BE2C (cell line): ENCODE measurements around the gene STK16.
A peak's percentile ranks its signal among the peaks of the same experiment; 100 is the strongest.

Source experiments
- DNase-seq: peaks from one replicate; pipeline ENCODE4 v3.0.0-alpha.2; 2020
- H3K27me3 ChIP-seq: fragments of 250-450 bp; sonication (Bioruptor Pico); 2 replicates; pipeline ENCODE4 v1.5.1; 2020; ENCODE audit warnings: mild to moderate bottlenecking
- H3K36me3 ChIP-seq: fragments of 250-450 bp; sonication (Bioruptor Pico); 2 replicates; pipeline ENCODE4 v1.5.1; 2020; ENCODE audit warnings: mild to moderate bottlenecking
- H3K4me1 ChIP-seq: fragments of 250-450 bp; sonication (Bioruptor Pico); 2 replicates; pipeline ENCODE4 v1.5.1; 2020
- H3K4me3 ChIP-seq: 2 replicates; pipeline ENCODE4 v1.5.1; 2011; ENCODE audit warnings: low read depth, low read length
- H3K9me3 ChIP-seq: fragments of 250-450 bp; sonication (Bioruptor Pico); 2 replicates; pipeline ENCODE4 v1.5.1; 2020
- TF ChIP-seq, protein P1 (sequence below): IDR thresholded peaks from 2 replicates; pipeline ENCODE4 v1.5.1; 2012; ENCODE audit warnings: mild to moderate bottlenecking, low read depth, low read length

STK16 gene

DNA sequence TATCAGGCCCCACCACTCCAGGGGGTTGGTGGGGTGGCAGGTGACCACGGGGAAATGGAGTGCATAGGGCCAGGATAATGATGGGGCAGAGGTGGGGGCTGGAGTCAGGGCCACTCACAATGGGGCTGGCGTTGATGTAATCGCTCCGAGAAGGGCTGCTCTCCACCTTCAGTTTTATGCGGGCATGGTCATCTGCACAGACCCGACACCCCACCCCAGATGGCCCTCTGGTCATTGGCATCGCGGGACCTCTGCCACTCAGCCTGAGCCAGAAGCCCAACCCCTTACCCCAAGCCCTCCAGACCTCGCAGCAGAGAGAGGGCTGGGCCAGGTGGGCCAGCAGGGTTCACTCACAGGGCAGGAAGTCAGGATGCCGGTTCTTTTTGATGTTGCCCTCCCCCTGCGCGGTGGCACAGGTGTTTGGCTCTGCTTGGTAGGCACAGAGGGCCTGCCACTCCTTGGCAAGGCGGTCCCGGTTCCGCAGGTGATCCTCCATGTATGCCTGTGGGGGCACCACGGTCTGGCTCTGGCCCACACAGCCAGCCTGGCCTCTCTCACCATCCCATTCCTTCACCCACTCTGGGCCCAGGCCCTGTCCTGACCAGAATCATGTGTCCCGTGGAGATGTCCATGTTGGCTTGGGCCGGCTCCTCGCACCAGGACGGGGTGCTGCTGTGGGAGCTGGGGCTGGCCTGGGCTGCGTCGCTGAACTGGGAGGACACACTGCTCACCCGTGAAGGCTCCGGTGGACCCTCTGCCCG, 51.5 kb downstream of the STK16 start:
- no peak for DNase-seq
- TF ChIP-seq, protein P1, sequence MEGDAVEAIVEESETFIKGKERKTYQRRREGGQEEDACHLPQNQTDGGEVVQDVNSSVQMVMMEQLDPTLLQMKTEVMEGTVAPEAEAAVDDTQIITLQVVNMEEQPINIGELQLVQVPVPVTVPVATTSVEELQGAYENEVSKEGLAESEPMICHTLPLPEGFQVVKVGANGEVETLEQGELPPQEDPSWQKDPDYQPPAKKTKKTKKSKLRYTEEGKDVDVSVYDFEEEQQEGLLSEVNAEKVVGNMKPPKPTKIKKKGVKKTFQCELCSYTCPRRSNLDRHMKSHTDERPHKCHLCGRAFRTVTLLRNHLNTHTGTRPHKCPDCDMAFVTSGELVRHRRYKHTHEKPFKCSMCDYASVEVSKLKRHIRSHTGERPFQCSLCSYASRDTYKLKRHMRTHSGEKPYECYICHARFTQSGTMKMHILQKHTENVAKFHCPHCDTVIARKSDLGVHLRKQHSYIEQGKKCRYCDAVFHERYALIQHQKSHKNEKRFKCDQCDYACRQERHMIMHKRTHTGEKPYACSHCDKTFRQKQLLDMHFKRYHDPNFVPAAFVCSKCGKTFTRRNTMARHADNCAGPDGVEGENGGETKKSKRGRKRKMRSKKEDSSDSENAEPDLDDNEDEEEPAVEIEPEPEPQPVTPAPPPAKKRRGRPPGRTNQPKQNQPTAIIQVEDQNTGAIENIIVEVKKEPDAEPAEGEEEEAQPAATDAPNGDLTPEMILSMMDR, result no peak
- no peaks in the 10 kb centered on the region for H3K9me3 ChIP-seq
- no peaks in the 10 kb centered on the region for H3K4me1 ChIP-seq
- no peak overlapping the region for H3K4me3 ChIP-seq
- H3K27me3 ChIP-seq, result no peaks in the 10 kb centered on the region
- peaks cover 14% of the 10 kb centered on the region for H3K36me3 ChIP-seq

DNA sequence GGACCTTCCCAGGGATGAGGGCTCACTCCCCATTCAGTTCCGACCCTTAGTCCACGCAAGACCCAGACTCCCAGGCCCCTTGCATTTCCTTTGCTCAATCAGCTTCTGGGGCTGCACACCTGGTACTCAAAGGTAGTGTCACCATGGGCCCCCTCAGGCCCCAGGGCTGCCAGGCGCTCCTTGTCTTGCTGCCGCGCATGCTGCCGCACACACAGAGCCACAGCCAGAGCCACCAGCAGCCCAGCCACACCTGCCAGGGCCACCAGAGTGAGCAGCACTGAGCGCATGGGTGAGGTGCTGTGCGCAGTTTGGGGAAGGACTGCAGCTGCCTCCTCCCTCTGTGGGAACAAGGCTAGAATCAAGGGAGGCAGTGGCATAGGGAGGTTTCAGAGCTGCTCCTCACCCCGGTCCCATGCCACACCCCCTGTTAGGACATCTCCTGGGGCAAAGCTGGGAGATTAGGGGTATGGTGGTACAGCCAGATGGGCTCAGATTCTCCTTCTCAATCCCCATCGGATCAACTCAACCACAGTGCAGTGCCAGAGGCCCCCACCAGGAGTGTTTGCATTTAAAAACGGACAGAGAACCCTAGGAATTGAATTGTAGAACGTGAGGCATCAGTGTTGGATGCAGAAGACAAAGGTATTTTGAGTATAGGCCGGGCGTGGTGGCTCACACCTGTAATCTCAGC, 52.6 kb downstream of the STK16 start:
- DNase-seq, result no peak
- no peaks in the 10 kb centered on the region for H3K9me3 ChIP-seq
- peaks cover 16% of the 10 kb centered on the region for H3K36me3 ChIP-seq
- H3K27me3 ChIP-seq, result no peaks in the 10 kb centered on the region
- no peak overlapping the region for H3K4me3 ChIP-seq
- no peaks in the 10 kb centered on the region for H3K4me1 ChIP-seq
- TF ChIP-seq, protein P1, result peak; percentile 25

DNA sequence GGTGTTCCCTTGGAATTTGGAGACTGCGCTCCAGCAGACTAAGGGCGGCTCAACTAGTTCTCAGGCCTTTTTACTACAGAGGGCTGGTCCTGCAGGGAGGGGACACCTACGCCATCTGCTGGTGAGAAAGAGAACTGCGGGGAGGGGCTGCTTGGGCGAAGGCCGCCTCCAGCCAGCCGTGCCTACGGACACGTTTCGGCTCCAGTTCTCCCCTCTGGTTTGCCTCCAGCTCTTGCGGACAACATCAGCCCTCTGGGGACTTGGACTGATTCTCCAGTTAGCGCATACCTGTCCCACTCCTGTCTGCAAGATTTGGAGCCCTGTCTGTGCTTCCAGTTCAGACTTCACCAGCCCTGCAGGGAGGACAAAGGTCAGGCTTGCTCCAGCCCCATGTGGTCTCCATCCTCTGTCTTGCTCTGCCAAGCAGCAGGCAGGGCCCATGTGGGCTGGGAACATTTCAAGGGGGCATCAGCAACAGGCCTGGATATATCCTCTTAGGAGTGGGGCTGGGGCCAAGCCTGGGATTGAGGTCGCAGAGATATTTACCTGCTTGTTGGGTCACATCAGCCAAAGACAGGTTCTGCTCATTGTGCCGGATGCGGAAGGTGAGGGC, 53.6 kb downstream of the STK16 start:
- Histone ChIP-seq H3K36me3 (peaks cover 16% of the 10 kb centered on the region), H3K27me3 (no peaks in the 10 kb centered on the region), H3K4me3 (no peak overlapping the region), H3K4me1 (no peaks in the 10 kb centered on the region), H3K9me3 (no peaks in the 10 kb centered on the region)
- peak; percentile 85 for DNase-seq
- TF ChIP-seq, protein P1, result peak; percentile 96

DNA sequence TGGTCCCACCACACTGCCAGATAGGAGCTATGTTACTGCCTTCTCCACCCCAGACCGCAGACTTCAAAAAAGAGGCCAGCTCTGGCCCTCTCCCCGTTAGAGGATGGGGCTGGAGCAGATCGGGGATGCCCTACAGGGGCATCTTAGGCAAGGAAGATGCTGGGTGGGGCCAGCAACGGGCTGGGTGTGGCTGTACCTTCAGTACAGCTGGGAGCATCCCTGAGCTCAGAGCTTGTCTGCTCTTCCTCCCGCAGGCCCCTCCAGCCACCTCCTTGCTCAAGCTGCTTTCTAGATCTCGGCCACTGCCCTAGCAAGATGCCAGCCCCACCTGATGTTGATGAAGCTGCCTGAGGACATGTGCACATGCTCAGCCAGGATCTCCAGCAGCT, 54.1 kb downstream of the STK16 start:
- H3K9me3 ChIP-seq, result no peaks in the 10 kb centered on the region
- no peak overlapping the region for H3K4me3 ChIP-seq
- H3K27me3 ChIP-seq, result no peaks in the 10 kb centered on the region
- no peaks in the 10 kb centered on the region for H3K4me1 ChIP-seq
- TF ChIP-seq, protein P1, result no peak
- no peak for DNase-seq
- H3K36me3 ChIP-seq, result peaks cover 16% of the 10 kb centered on the region
